Measurements from ENCODE around the gene DPH6.
"Not testable (repeated sequence)": the region's sequence is repeated elsewhere in the genome, so short reads cannot be mapped to it uniquely, and the experiment has no call there.

- TF ChIP-seq EZH2 (IDR thresholded peaks at IDR 0.05); POLR2AphosphoS5 (IDR thresholded peaks at IDR 0.05; ENCODE audit: borderline replicate concordance, low read depth, low read length); FOXP2 (optimal IDR thresholded peaks at IDR 0.05; ENCODE audit: control extremely low read depth, extremely low read length, insufficient read depth): not testable (repeated sequence)
These were observed 104.7 kb downstream of the DPH6 start for GRCh38 chr15:35441279-35441678.
